Fibroblast of lung (primary cell): ENCODE measurements around the gene SPNS1. TPM values are rescaled to one million over a fixed set of nuclear protein-coding genes. Genes with fewer than 3 reads are reported as not detected.
A peak's percentile ranks its signal among the peaks of the same experiment; 100 is the strongest.

Experiments
- DNase-seq, 2 donors: peaks; one replicate each; pipeline versions ENCODE4 v3.0.0 to v3.0.0-alpha.2; 2010; ENCODE audit warnings: low read depth in 2 of 2
- H2AFZ ChIP-seq: 2 replicates; pipeline ENCODE4 v1.5.1; 2012; ENCODE audit warnings: low read length, control low read depth, inconsistent platforms
- H3K27ac ChIP-seq: 2 replicates; pipeline ENCODE4 v1.5.1; 2011; ENCODE audit warnings: low read length, control low read depth; ENCODE audit not compliant: insufficient read depth
- H3K27me3 ChIP-seq: 2 replicates; pipeline ENCODE4 v1.5.1; 2011; ENCODE audit warnings: mild to moderate bottlenecking, low read length; ENCODE audit not compliant: control insufficient read depth, insufficient read depth
- H3K36me3 ChIP-seq: 2 replicates; pipeline ENCODE4 v1.5.1; 2011; ENCODE audit warnings: low read length; ENCODE audit not compliant: control insufficient read depth, insufficient read depth
- H3K4me1 ChIP-seq: 2 replicates; pipeline ENCODE4 v1.5.1; 2011; ENCODE audit warnings: low read length; ENCODE audit not compliant: control insufficient read depth, insufficient read depth; ENCODE audit errors: extremely low read depth
- H3K4me2 ChIP-seq: 2 replicates; pipeline ENCODE4 v1.5.1; 2011; ENCODE audit warnings: low read length, control low read depth; ENCODE audit not compliant: insufficient read depth; ENCODE audit errors: extremely low read depth
- H3K4me3 ChIP-seq, 4 experiments: fragments of 200-600 bp in 1 of 4; sonication (generic) in 1 of 4; replicated peaks in 1 of 4; 2 replicates each; pipeline ENCODE4 v1.5.1; 2011 to 2016; ENCODE audit warnings: low read length in 4 of 4, low read depth in 3 of 4, mild to moderate bottlenecking in 3 of 4, control low read depth in 2 of 4, inconsistent platforms in 1 of 4, mixed read lengths in 1 of 4; ENCODE audit not compliant: insufficient read depth in 1 of 4; ENCODE audit errors: control extremely low read depth in 1 of 4
- H3K79me2 ChIP-seq: 2 replicates; pipeline ENCODE4 v1.5.1; 2012; ENCODE audit warnings: mild to moderate bottlenecking, low read length, inconsistent platforms; ENCODE audit not compliant: control insufficient read depth, insufficient read depth
- H3K9ac ChIP-seq: 2 replicates; pipeline ENCODE4 v1.5.1; 2011; ENCODE audit warnings: mild to moderate bottlenecking, low read length, control low read depth; ENCODE audit not compliant: insufficient read depth
- H3K9me3 ChIP-seq: 2 replicates; pipeline ENCODE4 v1.5.1; 2012; ENCODE audit warnings: low read depth, low read length; ENCODE audit not compliant: control insufficient read depth, insufficient read depth
- H4K20me1 ChIP-seq: 2 replicates; pipeline ENCODE4 v1.5.1; 2011; ENCODE audit warnings: low read length; ENCODE audit not compliant: control insufficient read depth, insufficient read depth; ENCODE audit errors: extremely low read depth
- CTCF ChIP-seq, 2 donors: IDR thresholded peaks in 1 of 2; conservative IDR thresholded peaks in 1 of 2; 1 replicate in 1 of 2; 2 replicates in 1 of 2; pipeline ENCODE4 v1.5.1; 2011 to 2012; ENCODE audit warnings: low read length in 2 of 2, control low read depth in 1 of 2, inconsistent platforms in 1 of 2, low read depth in 1 of 2, mild to moderate bottlenecking in 1 of 2
- EZH2 ChIP-seq: IDR thresholded peaks from 2 replicates; pipeline ENCODE4 v1.5.1; 2012; ENCODE audit warnings: low read length, control low read depth, mild to moderate bottlenecking; ENCODE audit errors: missing control alignments
- polyA plus RNA-seq, 2 donors: library from polyadenylated mRNA; depleted of rRNA in 1 of 2; stranded (reverse) in 1 of 2; unstranded in 1 of 2; fragments of >200 nt; gene quantifications; 2 replicates each; pipeline ENCODE4 v1.2.1, GENCODE V29; 2011 to 2012; ENCODE audit warnings: missing spikeins in 1 of 2
- total RNA-seq: library from RNA; depleted of rRNA; stranded (reverse); fragments of >200 nt; gene quantifications from 2 replicates; pipeline ENCODE4 v1.2.1, GENCODE V29; 2014

Gene SPNS1
- total and polyA plus RNA-seq, 2 donors (not counting 1 experiment from before 2014, with no cell fraction given), result 19.5 to 27.1 TPM

- no peak overlapping the region for H3K4me2 ChIP-seq
- DNase-seq, result no peak
- H3K27me3 ChIP-seq, result no peaks in the 10 kb centered on the region
- no peak overlapping the region for H2AFZ ChIP-seq
- no peak overlapping the region for H3K27ac ChIP-seq
- no peaks in the 10 kb centered on the region for H3K4me1 ChIP-seq
- no peak for TF ChIP-seq EZH2
- TF ChIP-seq CTCF (conservative IDR thresholded peaks at IDR 0.05 in 1 of 2, IDR thresholded peaks at IDR 0.05 in 1 of 2; ENCODE audit: low read depth in 1 of 2, low read length in 2 of 2), result no peak
- no peaks in the 10 kb centered on the region for H3K79me2 ChIP-seq
- no peak overlapping the region for H3K9ac ChIP-seq
- H4K20me1 ChIP-seq, result no peaks in the 10 kb centered on the region
- no peaks in the 10 kb centered on the region for H3K36me3 ChIP-seq
- H3K4me3 ChIP-seq, result no peak overlapping the region
- H3K9me3 ChIP-seq, result no peaks in the 10 kb centered on the region
Measured at GRCh38 chr16:29011112-29011511, 36.5 kb downstream of the SPNS1 start.

- TF ChIP-seq CTCF (conservative IDR thresholded peaks at IDR 0.05 in 1 of 2, IDR thresholded peaks at IDR 0.05 in 1 of 2; ENCODE audit: low read depth in 1 of 2, low read length in 2 of 2) (no peak), EZH2 (no peak)
- Histone ChIP-seq H3K4me1 (no peaks in the 10 kb centered on the region), H3K79me2 (no peaks in the 10 kb centered on the region), H3K4me3 (no peak overlapping the region), H2AFZ (no peak overlapping the region), H3K27ac (no peak overlapping the region), H3K9ac (no peak overlapping the region), H3K9me3 (no peaks in the 10 kb centered on the region), H3K36me3 (no peaks in the 10 kb centered on the region), H4K20me1 (no peaks in the 10 kb centered on the region), H3K27me3 (no peaks in the 10 kb centered on the region), H3K4me2 (no peak overlapping the region)
- no peak for DNase-seq
Measured at GRCh38 chr16:29011851-29012250, 37.3 kb downstream of the SPNS1 start.

GRCh38 chr16:29012913-29013553 is 38.5 kb downstream of the SPNS1 start:
- Histone ChIP-seq H2AFZ (no peak overlapping the region), H3K27me3 (no peaks in the 10 kb centered on the region), H3K4me1 (no peaks in the 10 kb centered on the region), H4K20me1 (no peaks in the 10 kb centered on the region), H3K9ac (no peak overlapping the region), H3K9me3 (no peaks in the 10 kb centered on the region), H3K4me3 (no peak overlapping the region), H3K4me2 (no peak overlapping the region), H3K36me3 (no peaks in the 10 kb centered on the region), H3K79me2 (no peaks in the 10 kb centered on the region), H3K27ac (no peak overlapping the region)
- DNase-seq, result peak in 1 of 2 donors; percentile 59
- TF ChIP-seq CTCF (conservative IDR thresholded peaks at IDR 0.05 in 1 of 2, IDR thresholded peaks at IDR 0.05 in 1 of 2; ENCODE audit: low read depth in 1 of 2, low read length in 2 of 2) (no peak), EZH2 (no peak)
